ENCODE data around the gene PPP6C. TPM values are rescaled to one million over a fixed set of nuclear protein-coding genes. Genes with fewer than 3 reads are reported as not detected.
"Not testable (repeated sequence)": the region's sequence is repeated elsewhere in the genome, so short reads cannot be mapped to it uniquely, and the experiment has no call there.

PPP6C gene
- total RNA-seq, 1 experiment from 2014 or later: 56.8 TPM

DNA sequence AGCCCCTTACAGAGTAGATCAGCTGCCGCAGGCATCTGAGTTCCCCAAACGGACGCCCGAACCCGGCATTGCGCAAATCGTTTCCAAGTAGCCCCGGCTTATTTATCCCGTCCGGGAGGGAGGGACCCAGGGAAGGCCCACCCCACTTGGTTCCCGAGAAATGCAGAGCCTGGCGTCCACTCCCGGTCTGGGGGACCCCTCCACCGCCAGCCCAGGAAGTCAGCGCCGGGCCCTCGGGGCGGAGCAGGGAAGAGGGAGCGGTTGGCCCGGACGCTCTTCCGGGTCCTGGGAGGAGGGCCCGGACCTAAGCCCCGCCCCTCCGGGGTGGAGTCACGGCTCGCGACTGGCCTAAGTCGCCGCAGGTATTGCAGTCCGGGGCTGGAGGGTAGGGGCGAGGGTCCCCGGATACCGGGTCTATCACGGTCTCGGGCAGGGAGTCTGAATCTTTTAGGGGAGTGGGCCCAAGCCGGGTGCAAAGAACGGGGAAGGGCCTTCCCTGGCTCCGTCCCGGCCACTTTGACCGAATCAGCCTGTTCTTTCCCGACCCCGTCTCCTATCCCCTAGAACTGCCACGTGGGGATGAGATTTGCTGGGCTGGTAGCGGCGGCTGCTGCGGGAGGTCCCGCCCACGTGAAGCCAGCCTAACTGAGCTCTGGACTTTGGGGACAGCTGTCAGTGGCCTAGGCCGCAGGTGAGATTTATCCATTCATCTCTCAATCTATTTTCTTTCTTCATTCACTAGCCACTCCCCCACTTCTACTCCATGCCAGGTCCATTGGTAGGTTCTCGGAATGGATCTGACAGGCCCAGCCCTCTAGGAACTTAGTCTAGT is 10.8 kb upstream of the PPP6C start, which contains the start of gene RABEPK:
RABEPK (plus strand) TSS at position 327 of the 832 bp plus-strand sequence. CDS start 2,472 bp downstream, outside the sequence.
- peak within 1 kb of the TSS; percentile 79 for H3K4me3 ChIP-seq
- DNase-seq: peak; percentile 96 to 97
- H3K9me3 ChIP-seq (replicated peaks): no peaks in the 10 kb centered on the region
- H3K36me3 ChIP-seq: peaks cover 3% of the 10 kb centered on the region; the same call in 1 of the 2 replicates
- peaks cover 4% of the 10 kb centered on the region; the same call in 1 of the 2 replicates for H3K4me1 ChIP-seq
- no peaks in the 10 kb centered on the region for H3K27me3 ChIP-seq
- H3K27ac ChIP-seq: peak within 1 kb of the TSS; percentile 63

DNA sequence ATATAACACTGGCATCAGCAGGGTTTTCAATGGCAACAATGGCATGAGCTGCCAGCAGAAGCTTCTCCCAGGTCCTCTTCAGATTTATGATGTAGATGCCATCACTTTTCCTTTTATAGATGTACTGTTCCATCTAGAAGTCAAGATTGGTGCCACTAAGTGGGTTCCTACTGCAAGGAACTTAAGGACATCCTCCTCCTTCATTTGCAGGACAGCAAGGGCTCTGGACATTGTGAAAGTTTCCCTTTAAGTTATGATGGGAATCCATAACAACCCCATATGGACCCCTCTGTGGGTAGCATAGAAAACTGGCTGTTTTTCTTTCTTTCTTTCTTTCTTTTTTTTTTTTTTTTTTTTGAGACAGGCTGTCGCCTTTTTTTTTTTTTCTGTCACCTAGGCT is 6.0 kb upstream of the PPP6C start:
- DNase-seq; H3K4me1 ChIP-seq; H3K9me3 ChIP-seq (replicated peaks); H3K27me3 ChIP-seq; H3K27ac ChIP-seq; H3K4me3 ChIP-seq; H3K36me3 ChIP-seq: not testable (repeated sequence)

DNA sequence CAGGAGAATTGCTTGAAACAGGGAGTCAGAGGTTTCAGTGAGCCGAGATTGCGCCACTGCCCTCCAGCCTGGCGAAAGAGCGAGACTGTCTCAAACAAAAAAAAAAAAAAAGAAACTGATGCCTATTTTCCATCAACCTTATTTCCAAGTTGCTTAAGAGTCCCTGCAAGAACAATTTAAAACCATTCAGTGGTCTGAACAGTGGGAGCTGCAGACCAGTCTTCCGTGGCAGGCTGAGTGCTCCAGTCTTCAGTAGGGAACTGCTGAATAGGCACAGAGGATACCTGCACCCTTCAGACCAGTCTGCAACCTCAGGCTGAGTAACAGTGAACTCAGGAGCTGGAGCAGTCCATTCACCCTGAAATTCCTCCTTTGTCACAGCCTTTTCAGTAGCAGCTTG is 4.9 kb upstream of the PPP6C start:
- not testable (repeated sequence) for H3K9me3 ChIP-seq (replicated peaks); H3K4me1 ChIP-seq

DNA sequence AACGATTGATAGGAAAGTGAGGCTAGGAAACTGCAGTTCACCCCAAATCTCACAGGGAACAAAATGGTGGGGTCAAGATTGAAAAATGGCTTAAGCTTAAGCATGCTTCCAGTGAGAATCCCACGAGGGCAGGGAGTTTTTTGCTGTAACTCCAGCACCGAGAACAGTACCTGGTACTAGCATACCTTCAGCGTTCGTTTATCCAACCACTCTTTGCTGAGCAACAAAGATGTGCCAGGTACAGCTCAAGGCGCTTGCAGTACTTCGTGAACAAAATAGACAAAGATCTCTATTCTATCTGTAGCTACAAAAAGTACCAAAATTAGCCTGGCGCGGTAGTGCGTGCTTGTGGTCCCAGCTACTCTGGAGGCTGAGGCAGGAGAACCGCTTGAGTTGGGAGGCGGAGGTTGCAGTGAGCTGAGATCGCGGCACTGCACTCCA is 778 bp upstream of the PPP6C start:
- Histone ChIP-seq H3K36me3 (peaks cover 3% of the 10 kb centered on the region; the same call in 1 of the 2 replicates), H3K9me3 (replicated peaks) (no peaks in the 10 kb centered on the region), H3K4me3 (peak overlapping the region; percentile 99), H3K4me1 (0 out of 2 replicates have a peak, but pooled peaks cover 2% of the 10 kb centered on the region), H3K27me3 (no peaks in the 10 kb centered on the region), H3K27ac (peak overlapping the region; percentile 79)
- DNase-seq: peak; percentile 21 to 50

More for the DNA sequence above, 4.9 kb upstream of the PPP6C start:
- not testable (repeated sequence) for H3K4me3 ChIP-seq, DNase-seq, H3K27ac ChIP-seq, H3K27me3 ChIP-seq, H3K36me3 ChIP-seq

DNA sequence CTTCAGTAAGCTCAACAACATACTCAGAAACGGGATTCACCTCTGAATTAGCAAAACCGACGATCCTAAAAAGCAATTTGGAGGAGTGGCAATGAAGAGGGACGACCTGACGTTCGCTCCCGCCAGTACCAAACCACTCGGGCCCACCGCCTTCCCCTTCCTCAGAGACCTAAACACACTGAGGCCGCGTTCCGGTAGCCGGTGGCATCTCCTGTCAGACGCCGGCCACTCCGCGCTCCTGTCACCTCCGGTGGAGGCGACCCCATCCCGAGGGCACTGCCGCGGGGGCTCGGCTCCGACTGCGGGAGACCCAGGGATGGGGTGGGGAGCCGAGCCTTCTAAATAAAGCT is 617 bp downstream of the PPP6C start:
- peak overlapping the region; percentile 99 for H3K4me3 ChIP-seq
- no peaks in the 10 kb centered on the region for H3K27me3 ChIP-seq
- H3K9me3 ChIP-seq (replicated peaks): no peaks in the 10 kb centered on the region
- H3K36me3 ChIP-seq: peaks cover 4% of the 10 kb centered on the region; the same call in 1 of the 2 replicates
- DNase-seq: peak; percentile 40 to 48
- H3K27ac ChIP-seq: peak overlapping the region; percentile 79
- H3K4me1 ChIP-seq: 0 out of 2 replicates have a peak, but pooled peaks cover 2% of the 10 kb centered on the region

DNA sequence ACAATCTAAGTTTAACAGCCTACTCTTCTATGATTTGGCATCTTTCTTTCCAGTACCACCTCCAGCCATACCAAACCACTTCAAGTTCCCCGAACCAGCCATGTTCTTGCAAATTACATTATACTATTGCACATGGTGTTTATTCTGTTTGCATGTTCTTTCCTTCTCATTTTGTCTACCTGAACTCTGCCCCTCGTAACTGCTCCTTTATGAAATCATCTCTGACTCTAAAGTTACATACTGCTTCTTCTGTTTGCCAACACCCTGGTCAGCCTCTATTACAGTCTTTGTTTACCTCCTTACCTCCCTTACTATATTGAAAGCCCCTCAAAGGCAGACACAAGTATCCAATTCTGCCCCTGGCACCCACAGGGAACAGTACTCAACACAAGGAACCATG is 6.0 kb downstream of the PPP6C start:
- H3K4me3 ChIP-seq: no peak overlapping the region
- H3K27me3 ChIP-seq: no peaks in the 10 kb centered on the region
- DNase-seq: no peak
- H3K4me1 ChIP-seq: no peaks in the 10 kb centered on the region
- H3K27ac ChIP-seq: no peak overlapping the region
- H3K36me3 ChIP-seq: peaks cover 7% of the 10 kb centered on the region; the same call in 1 of the 2 replicates
- H3K9me3 ChIP-seq (replicated peaks): no peaks in the 10 kb centered on the region

DNA sequence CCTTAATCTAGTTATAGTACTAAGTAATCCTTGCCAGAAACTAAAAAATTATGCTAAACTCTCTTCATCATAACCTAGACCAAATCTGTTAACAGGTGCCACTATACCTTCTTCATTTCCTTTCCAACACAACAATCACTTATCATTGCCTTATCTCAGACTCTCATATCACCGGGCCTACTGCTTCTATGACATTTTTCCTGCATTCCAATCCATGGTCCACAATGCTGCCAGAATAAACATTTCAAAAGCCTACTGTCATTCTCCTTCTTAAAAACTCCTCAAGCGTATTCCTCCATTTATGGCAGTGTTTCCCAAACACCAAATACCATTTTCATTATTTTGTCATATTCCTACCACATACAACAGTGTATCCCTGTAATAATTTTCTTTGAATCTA is 6.5 kb downstream of the PPP6C start:
- Histone ChIP-seq H3K9me3 (replicated peaks) (no peaks in the 10 kb centered on the region), H3K36me3 (peaks cover 8% of the 10 kb centered on the region), H3K4me3 (no peak overlapping the region), H3K27me3 (no peaks in the 10 kb centered on the region), H3K4me1 (no peaks in the 10 kb centered on the region), H3K27ac (no peak overlapping the region)
- no peak for DNase-seq

DNA sequence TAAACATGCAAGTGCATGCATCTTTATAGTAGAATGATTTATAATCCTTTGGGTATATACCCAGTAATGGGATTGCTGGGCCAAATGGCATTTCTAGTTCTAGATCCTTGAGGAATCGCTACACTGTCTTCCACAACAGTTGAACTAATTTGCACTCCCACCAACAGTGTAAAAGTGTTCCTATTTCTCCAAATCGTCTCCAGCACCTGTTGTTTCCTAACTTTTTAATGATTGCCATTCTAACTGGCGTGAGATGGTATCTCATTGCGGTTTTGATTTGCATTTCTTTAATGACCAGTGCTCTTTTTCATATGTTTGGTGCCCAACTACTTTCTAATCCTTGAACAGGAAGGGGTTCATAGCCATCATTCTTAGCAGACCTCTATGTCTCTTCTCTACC is 7.8 kb downstream of the PPP6C start:
- H3K9me3 ChIP-seq (replicated peaks); DNase-seq; H3K4me3 ChIP-seq; H3K27ac ChIP-seq; H3K27me3 ChIP-seq; H3K4me1 ChIP-seq: not testable (repeated sequence)
- H3K36me3 ChIP-seq: peaks cover 14% of the 10 kb centered on the region

DNA sequence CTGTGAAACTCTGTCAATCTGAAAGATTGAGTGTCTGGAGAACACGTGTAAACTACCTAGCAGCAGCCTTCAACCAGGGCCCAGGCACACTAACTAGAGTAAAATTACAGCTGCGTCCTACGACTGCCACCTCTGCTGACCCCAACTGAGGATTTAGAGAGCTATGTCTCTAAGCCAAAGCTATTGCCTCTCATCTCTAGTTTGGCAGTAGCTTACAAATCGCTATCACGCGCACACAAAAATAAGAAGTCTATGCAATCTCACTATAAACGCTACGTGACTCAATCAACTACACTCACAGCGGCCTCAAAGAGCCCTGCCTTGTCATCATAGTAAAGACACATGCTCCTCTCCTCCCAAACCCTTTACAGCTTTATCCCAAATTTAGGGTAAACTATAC is 8.7 kb downstream of the PPP6C start:
- no peak for DNase-seq
- Histone ChIP-seq H3K4me3 (no peak overlapping the region), H3K4me1 (no peaks in the 10 kb centered on the region), H3K36me3 (peaks cover 11% of the 10 kb centered on the region), H3K9me3 (replicated peaks) (no peaks in the 10 kb centered on the region), H3K27ac (no peak overlapping the region), H3K27me3 (no peaks in the 10 kb centered on the region)

DNA sequence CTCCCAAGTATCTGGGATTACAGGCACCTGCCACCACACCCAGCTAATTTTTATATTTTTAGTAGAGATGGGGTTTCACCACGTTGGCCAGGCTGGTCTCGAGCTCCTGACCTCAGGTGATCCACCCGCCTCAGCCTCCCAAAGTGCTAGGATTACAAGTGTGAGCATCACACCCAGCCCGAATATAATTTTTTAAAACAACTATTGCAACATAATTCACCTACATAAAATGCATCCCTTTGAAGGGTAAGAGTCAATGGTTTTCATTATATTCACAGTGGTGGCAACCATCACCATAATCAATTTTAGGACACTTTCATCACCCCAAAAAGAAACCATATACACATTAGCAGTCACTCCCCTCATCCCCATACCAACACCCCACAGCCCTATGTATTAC is 9.8 kb downstream of the PPP6C start:
- not testable (repeated sequence) for H3K9me3 ChIP-seq (replicated peaks)

DNA sequence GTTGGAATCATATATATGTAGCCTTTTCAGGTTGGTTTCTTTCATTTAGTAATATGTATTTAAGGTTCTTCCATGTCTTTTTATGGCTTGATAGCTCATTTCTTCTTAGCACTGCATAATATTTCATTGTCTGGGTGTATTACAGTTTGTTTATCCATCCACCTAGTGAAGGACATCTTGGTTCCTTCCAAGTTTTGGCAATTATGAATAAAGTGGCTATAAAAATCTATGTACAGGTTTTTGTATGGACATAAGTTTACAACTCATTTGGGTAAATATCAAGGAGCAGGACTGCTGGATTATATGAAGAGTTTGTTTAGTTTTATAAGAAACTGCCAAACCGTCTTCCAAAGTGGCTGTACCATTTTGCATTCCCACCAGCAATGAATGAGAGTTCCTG is 11.7 kb downstream of the PPP6C start:
- H3K36me3 ChIP-seq: peaks cover 9% of the 10 kb centered on the region; the same call in 1 of the 2 replicates
- no peaks in the 10 kb centered on the region for H3K27me3 ChIP-seq
- DNase-seq: no peak
- H3K9me3 ChIP-seq (replicated peaks): no peaks in the 10 kb centered on the region
- H3K4me3 ChIP-seq: no peak overlapping the region
- H3K4me1 ChIP-seq: no peaks in the 10 kb centered on the region
- no peak overlapping the region for H3K27ac ChIP-seq

More for the DNA sequence above, 9.8 kb downstream of the PPP6C start:
- not testable (repeated sequence) for H3K27ac ChIP-seq, H3K4me1 ChIP-seq, DNase-seq, H3K4me3 ChIP-seq, H3K27me3 ChIP-seq
- H3K36me3 ChIP-seq: peaks cover 12% of the 10 kb centered on the region; the same call in 1 of the 2 replicates

DNA sequence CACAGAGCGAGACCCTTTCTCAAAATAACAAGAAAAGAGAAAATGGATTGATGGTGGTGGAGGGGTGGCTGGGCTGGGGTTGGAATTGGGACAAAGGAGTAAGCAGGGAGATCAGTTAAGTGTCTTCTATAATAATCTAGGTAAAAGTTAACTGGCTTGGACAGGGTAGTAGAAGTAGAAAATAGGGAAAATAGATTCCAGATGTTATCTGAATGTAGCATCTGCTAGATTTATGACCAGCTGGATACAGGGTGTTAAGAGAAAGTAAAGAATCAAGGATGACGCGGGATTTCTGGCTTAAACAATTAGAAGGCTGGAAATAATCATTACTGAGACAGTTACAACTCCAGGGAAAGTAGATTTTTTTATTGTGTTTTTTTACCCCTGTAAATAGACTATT is 13.0 kb downstream of the PPP6C start:
- H3K27me3 ChIP-seq: no peaks in the 10 kb centered on the region
- DNase-seq: no peak
- no peaks in the 10 kb centered on the region for H3K9me3 ChIP-seq (replicated peaks)
- no peaks in the 10 kb centered on the region for H3K4me1 ChIP-seq
- H3K4me3 ChIP-seq: no peak overlapping the region
- H3K27ac ChIP-seq: no peak overlapping the region
- peaks cover 15% of the 10 kb centered on the region; the same call in 1 of the 2 replicates for H3K36me3 ChIP-seq

DNA sequence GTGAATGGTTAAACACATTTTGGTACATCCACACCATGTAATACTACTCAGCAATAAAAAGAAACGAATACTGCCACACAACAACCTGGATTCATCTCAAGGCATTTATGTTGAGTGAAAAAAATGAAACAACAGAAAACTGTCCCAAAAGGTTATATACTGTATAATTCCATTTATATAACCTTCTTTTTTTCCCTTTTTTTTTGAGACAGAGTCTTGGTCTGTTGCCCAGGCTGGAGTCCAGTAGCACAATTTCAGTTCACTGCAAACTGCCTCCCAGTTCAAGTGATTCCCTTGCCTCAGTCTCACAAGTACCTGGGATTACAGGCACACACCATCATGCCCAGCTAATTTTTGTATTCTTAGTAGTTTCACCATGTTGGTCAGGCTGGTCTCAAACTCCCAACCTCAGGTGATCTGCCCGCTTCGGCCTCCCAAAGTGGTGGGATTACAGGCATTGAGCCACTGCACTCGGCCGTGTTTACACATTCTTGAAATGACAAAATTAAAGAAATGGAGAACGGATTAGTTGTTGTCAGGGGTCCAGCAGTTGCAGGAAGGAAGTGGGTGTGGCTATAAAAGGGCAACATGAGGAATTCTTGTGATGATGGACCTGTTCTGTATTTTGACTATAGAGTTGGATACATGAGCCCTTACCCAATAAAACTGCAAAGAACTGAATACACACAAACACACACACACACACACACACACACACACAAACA is 17.4 kb downstream of the PPP6C start:
- H3K9me3 ChIP-seq (replicated peaks): no peaks in the 10 kb centered on the region
- no peaks in the 10 kb centered on the region for H3K4me1 ChIP-seq
- no peaks in the 10 kb centered on the region for H3K27me3 ChIP-seq
- H3K27ac ChIP-seq: no peak overlapping the region
- H3K4me3 ChIP-seq: no peak overlapping the region
- no peak for DNase-seq
- H3K36me3 ChIP-seq: peaks cover 32% of the 10 kb centered on the region

DNA sequence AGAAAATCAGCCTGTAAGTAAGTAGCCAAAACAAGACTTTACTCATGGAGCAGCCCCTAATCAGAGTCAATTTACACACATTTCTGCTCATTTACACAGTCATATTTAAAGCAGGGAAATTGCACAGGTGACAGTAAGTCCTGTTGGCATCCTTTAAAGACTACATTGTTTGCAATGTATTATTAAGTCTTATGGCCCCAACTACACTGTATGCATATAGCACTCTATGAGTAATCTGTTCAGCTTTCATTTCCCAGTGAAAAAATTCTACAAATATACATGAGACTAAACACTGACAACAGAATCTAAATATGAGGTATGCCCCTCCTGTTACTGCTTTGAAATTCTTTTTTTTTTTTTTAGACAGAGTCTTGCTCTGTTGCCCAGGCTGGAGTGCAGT is 19.7 kb downstream of the PPP6C start:
- Histone ChIP-seq H3K27ac (no peak overlapping the region), H3K4me1 (no peaks in the 10 kb centered on the region), H3K9me3 (replicated peaks) (no peaks in the 10 kb centered on the region), H3K4me3 (no peak overlapping the region), H3K36me3 (peaks cover 35% of the 10 kb centered on the region), H3K27me3 (no peaks in the 10 kb centered on the region)
- DNase-seq: no peak

DNA sequence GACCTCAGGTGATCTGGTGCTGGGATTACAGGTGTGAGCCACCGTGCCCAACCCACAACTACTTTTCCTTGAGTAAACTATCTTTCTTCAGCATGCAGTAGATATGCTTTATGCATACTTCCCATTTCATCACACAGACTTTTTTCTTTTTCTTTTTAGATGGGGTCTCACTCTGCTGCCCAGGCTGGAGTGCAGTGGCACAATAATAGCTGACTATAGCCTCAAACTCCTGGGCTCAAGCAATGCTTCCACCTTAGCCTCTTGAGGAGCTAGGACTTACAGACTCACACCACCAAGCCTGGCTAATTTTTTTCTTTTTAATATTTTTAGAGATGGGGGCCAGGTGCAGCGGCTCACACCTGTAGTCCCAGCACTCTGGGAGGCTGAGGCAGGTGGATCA is 22.8 kb downstream of the PPP6C start:
- H3K4me3 ChIP-seq: no peak overlapping the region
- no peaks in the 10 kb centered on the region for H3K9me3 ChIP-seq (replicated peaks)
- H3K27me3 ChIP-seq: no peaks in the 10 kb centered on the region
- H3K36me3 ChIP-seq: peaks cover 38% of the 10 kb centered on the region
- H3K27ac ChIP-seq: no peak overlapping the region
- DNase-seq: no peak
- no peaks in the 10 kb centered on the region for H3K4me1 ChIP-seq
